HTR-8/SVneo (cell line): ENCODE measurements around the gene PWP2.
"Not testable (repeated sequence)": the region's sequence is repeated elsewhere in the genome, so short reads cannot be mapped to it uniquely, and the experiment has no call there.

Experiments used
- DNase-seq: peaks from one replicate; pipeline ENCODE4 v3.0.0; 2011; ENCODE audit warnings: low spot score, mixed read lengths; ENCODE audit not compliant: insufficient read length
- FAIRE-seq: peaks from 2 replicates; lab custom pipeline; 2011; peaks lifted over from hg19 to GRCh38; lab: Jason Lieb, UNC

PWP2 gene

DNA sequence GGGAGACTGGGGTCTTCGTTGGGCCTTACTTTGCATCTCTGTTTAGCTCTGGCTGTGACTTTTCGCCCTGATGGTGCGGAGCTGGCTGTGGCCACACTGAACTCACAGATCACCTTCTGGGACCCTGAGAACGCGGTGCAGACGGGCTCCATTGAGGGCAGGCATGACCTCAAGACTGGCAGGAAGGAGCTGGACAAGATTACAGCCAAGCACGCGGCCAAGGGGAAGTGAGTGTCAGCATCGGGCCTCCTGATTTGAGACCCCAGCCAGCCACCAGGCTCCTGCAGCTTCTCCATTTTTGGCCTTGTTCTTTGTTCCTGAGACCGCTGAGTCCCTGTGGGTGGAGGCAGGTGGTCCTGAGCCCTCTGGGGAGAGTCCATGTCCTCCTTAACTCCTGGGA lies 14.9 kb downstream of the PWP2 start:
- not testable (repeated sequence) for FAIRE-seq, DNase-seq

GRCh38 chr21:44127827-44128226 lies 20.6 kb downstream of the PWP2 start:
- DNase-seq, FAIRE-seq: not testable (repeated sequence)

DNA sequence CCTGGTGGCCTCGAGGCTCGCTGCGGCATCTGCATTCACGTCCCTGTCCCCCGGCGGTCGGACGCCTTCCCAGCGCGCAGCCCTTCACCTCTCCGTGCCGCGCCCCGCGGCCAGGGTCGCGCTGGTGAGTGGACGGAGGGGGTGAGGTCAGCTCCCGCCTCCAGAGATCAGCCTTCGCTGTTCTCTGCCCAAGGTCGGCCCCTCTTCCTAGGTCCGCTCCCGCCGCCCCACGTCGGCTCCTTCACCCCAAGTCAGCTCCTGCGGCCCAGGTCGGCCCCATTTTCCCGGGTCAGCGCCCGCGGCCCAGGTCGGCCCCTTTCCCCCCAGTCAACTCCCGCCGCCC lies 26.5 kb downstream of the PWP2 start:
- not testable (repeated sequence) for FAIRE-seq, DNase-seq

DNA sequence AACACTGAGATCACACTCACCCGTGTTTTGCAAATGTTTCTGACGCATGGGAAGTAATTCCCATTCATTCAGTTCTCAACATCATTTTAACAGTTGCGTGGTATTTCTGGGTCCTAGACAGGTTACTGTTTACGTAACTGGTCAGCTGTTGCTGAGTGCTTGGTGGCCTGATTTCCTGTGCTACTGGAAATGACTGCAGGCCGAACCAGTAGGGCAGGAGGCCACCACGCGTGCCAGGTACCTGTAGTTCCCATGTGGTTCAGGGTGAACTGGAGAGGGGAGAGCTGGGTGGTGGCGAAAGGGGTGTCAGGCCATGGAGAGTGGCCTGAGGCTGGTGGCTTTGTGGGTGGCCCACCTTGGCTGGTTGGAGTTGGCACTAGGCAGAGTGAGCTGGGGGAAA lies 27.5 kb downstream of the PWP2 start:
- not testable (repeated sequence) for DNase-seq, FAIRE-seq

DNA sequence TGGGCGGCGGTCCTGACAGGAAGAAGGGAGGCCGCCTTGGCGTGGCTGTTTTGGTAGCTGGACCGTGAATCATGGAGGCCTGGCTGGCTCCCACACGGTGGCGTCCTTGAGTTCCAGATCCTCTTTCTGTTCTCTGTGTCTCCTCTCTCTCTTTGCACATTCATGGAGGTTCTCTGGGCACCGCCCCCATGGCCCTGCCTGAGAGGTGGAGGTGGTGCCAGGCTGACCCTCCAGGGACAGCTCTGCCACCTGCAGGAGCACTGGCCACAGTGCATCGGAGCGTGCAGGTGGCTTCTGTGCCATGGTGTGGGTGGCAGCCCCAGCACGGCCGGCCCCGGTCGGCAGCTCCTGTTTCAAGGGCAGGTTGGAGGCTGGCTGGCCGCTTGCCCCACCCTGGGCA lies 30.8 kb downstream of the PWP2 start:
- FAIRE-seq: peak; percentile 80
- not testable (repeated sequence) for DNase-seq

- FAIRE-seq, DNase-seq: not testable (repeated sequence)
Measured at GRCh38 chr21:44139787-44140551, 32.8 kb downstream of the PWP2 start.

DNA sequence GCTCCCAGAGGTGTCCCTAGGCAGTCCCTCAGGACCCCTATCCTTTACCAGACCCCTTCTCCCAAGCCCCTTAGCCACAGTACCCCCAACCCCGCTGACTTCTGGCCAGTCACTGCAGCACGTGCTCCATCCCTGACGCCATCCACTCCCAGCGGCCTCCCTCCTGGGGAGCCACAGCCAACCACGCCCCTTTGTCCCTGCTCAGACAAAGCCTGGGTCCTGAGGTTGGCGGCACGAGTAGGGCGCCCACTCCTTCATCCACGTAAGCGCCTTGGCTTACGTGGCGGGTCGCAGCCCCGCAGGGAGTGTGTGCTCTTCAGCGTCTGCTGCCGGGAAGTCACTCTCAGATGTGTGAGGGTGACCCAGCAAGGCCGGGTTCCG lies 33.3 kb downstream of the PWP2 start:
- not testable (repeated sequence) for FAIRE-seq, DNase-seq

GRCh38 chr21:44142470-44142869 lies 35.3 kb downstream of the PWP2 start:
- FAIRE-seq, DNase-seq: not testable (repeated sequence)

DNA sequence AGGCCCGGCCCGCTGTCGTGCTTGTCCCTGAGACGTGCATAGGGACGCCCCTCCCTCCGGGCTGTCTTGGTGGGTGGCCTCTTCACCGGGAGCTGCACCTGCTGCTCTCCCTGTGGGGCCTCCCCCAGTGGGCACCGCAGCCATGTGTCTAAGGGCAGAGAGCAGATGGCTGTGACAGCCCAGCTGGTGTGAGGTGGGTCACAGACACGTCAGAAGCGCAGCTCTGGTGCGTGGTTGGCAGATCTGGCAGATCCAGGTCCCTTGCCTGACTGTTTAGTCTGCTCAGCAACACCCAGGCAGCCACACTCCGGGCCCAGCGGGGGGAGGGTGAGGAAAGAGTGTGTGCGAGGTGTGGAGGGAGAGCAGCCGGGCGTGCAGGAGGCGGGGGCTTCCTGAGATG lies 36.2 kb downstream of the PWP2 start:
- not testable (repeated sequence) for FAIRE-seq

DNA sequence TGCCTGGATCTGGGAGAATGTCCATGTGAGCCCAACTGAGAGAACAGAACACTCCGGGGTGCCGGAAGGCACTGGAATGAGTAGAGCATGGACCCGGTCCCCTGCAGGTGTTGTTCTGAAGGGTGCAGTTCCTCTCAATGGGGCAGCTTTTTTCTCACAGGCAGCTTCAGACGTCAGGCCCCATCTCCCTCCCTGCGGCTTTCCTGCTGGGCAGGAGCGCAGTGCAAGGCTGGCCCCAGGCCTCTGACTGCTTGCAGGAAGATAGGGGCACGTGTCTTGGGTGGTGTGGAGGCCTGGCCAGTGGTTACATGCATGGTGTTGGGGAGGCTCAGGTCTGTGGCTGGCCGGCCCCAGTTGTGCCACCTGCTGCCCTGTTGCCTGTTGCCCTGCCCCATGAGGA lies 36.8 kb downstream of the PWP2 start:
- not testable (repeated sequence) for FAIRE-seq, DNase-seq

More for the DNA sequence above, 36.2 kb downstream of the PWP2 start:
- DNase-seq: not testable (repeated sequence)

- not testable (repeated sequence) for FAIRE-seq, DNase-seq
Measured at GRCh38 chr21:44144784-44145602, 37.8 kb downstream of the PWP2 start.

- DNase-seq, FAIRE-seq: not testable (repeated sequence)
Measured at GRCh38 chr21:44145616-44146015, 38.4 kb downstream of the PWP2 start.

- peak; percentile 93 for FAIRE-seq
- not testable (repeated sequence) for DNase-seq
Measured at GRCh38 chr21:44147108-44147507, 39.9 kb downstream of the PWP2 start.

DNA sequence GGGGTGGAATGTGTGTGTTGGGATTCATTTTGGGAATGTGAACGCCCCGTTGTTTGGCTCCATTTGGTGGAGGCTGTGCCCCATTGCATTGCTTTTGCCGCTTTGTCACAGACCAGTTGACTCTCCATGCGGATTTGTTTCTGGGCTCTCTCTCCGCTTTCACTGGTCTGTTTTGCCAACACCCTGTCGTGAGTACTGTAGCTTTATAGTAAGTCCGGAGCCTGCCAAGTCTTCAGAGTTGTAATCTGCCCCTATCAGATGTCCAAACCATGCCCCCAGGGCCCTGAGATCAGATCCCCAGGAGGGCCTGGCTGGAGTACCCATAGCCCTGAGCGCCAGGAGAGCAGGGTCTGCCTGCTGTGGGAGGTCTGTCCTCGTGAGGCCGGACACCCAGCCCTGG lies 43.1 kb downstream of the PWP2 start:
- FAIRE-seq: not testable (repeated sequence)

DNA sequence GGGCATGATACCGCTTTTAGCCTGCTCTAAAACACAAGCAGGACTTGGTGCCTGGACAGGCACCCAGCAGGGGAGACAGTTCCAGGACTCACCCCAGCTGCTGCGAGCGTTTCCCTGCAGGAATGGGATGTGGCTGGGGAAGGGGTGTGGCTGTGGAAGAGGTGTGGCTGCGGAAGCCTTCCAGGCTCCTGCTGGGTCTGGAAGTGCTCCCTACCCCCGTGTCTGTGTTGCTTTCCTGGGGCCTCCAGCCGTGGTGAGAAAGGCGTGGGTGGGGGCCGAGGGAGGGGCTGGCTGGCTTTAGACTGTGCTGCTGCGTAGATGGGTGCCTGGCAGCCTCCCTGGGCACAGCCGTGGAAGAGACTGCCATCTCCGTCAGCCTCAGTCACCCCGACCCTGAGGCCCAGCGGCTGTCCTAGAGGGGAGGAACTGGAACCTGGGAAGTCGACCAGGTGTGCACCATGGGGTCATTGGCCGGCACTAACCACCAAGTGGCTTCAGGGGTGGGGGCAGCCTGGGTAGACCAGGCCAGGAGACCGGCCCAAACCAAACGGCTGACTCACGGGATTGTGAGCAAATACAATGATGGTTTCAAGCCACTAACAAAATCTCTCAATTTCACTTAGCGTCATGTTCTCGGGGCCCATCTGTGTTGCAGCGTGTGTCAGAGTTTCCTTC lies 46.2 kb downstream of the PWP2 start:
- DNase-seq, FAIRE-seq: not testable (repeated sequence)

More for the DNA sequence above, 43.1 kb downstream of the PWP2 start:
- DNase-seq: not testable (repeated sequence)

- FAIRE-seq: not testable (repeated sequence)
Measured at GRCh38 chr21:44153889-44154228, 46.7 kb downstream of the PWP2 start.

GRCh38 chr21:44154816-44155230 lies 47.6 kb downstream of the PWP2 start:
- not testable (repeated sequence) for FAIRE-seq, DNase-seq

More at GRCh38 chr21:44153889-44154228, 46.7 kb downstream of the PWP2 start:
- DNase-seq: not testable (repeated sequence)

DNA sequence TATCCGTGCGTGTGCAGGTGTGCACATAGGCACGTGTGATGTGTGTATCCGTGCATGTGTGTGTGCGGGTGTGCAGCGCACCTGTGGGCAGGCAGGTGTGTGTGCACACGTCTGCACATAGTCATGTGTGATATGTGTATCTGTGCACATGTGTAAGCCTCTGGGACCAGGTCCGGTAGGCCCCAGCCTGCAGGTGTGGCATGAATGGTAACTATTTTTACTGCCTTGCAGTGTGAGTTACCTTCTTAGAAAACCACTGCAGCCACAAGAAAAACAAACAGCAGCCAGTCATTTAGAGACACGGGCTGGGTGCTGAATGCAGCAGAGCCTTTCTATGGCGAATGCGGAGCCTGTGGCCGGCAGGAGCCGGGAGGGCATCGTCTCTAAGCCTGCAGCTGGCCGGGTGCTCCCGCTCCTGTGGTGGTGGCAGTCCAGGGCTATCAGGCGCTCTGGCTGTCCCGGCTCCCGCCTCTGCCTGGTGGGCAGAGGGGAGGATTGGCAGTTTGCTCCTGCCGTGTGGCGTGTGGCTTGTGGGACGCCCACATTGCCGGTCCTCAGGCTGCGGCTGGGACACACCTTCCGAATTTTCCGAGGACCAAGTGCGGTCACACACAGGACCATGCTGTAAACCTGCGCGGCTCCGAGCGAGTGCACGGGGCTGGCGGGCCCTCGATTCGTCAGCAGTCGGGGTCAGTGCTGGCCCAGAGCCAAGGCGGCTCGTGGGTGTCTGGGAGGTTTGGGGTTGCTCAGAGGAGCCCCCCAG lies 48.2 kb downstream of the PWP2 start:
- FAIRE-seq, DNase-seq: not testable (repeated sequence)

DNA sequence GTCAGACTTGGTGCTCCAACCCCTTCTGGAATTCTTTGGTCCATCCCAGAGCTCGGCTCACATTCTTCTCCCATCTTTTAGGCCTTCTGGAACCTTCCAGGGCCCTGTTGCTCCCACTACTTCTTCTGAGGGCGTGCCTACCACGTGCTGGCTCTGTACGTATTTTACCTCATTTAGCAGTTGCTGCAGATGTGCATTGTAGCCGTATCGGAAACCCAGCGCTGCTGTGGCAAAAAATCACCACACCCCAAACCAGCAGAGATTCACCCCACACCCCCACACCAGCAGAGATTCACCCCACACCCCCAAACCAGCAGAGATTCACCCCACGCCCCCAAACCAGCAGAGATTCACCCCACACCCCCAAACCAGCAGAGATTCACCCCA lies 48.8 kb downstream of the PWP2 start:
- not testable (repeated sequence) for FAIRE-seq, DNase-seq
